OCI-LY7 (cell line): ENCODE data around the gene CATSPER4.

Source experiments
- EZH2phosphoT487 ChIP-seq: fragments of 200-600 bp; sonication (generic); IDR thresholded peaks from 2 replicates; pipeline ENCODE4 v1.6.1; 2018; ENCODE audit warnings: low read depth, borderline replicate concordance, mild to moderate bottlenecking, mixed run types, antibody characterized with exemption, low read length, moderate library complexity, mixed read lengths
- TF ChIP-seq, protein P1 (sequence below): fragments of 200-600 bp; sonication (generic); conservative IDR thresholded peaks from 2 replicates; pipeline ENCODE4 v1.5.1; 2014; ENCODE audit warnings: mild to moderate bottlenecking, antibody characterized with exemption, low read length, moderate library complexity, mixed read lengths

DNA sequence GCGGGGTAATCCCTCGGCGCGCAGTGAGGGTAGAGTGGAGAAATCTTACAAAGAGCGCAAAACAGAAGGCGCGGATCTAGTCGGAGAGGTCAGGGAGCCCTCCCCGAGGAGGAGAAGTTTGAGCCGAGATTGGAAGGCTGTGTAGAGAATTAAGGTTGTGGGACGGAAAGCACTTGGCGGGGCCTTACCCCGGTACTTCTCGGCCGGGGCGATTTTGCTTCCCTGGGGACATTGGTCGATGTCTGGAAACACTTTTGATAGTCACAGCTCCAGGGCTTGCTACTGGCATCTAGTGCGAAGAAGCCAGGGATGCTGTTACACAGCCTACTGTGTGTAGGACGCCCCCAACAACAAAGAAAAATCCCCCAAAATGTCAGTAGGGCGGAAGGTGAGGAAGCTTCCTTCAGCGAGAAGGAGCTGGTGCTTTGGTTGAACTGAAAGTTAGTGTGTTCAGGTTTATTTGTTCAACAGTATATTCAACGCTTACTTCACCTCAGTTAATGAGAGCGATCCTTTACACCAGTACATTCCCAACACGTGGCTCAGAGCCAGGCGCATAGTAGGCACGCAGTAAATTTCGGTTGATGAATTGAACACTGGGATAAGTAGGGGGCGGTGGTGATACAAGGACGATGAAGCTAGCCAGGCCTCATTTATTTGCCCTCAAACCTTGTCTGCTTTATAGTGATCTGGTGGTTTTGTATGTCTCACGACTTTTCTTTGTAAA, 44.4 kb downstream of the CATSPER4 start:
- TF ChIP-seq, protein P1, sequence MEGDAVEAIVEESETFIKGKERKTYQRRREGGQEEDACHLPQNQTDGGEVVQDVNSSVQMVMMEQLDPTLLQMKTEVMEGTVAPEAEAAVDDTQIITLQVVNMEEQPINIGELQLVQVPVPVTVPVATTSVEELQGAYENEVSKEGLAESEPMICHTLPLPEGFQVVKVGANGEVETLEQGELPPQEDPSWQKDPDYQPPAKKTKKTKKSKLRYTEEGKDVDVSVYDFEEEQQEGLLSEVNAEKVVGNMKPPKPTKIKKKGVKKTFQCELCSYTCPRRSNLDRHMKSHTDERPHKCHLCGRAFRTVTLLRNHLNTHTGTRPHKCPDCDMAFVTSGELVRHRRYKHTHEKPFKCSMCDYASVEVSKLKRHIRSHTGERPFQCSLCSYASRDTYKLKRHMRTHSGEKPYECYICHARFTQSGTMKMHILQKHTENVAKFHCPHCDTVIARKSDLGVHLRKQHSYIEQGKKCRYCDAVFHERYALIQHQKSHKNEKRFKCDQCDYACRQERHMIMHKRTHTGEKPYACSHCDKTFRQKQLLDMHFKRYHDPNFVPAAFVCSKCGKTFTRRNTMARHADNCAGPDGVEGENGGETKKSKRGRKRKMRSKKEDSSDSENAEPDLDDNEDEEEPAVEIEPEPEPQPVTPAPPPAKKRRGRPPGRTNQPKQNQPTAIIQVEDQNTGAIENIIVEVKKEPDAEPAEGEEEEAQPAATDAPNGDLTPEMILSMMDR, result peak; percentile 60
- no peak for TF ChIP-seq EZH2phosphoT487
